H9 (cell line): ENCODE data around the gene DMP1. TPM values are rescaled to one million over a fixed set of nuclear protein-coding genes. Genes with fewer than 3 reads are reported as not detected.

Experiments used
- DNase-seq: peaks from one replicate; pipeline ENCODE4 v3.0.0-alpha.2; 2017
- H2AFZ ChIP-seq: one replicate; pipeline ENCODE4 v1.6.1; 2013; ENCODE audit warnings: mild to moderate bottlenecking, low read length, control low read depth, moderate library complexity
- H2AK5ac ChIP-seq: 2 replicates; pipeline ENCODE4 v1.6.1; 2013; ENCODE audit warnings: low read length, control low read depth, mixed read lengths; ENCODE audit not compliant: insufficient read length
- H2BK120ac ChIP-seq: one replicate; pipeline ENCODE4 v1.6.1; 2013; ENCODE audit warnings: low read depth, mild to moderate bottlenecking, low read length, control low read depth, inconsistent platforms; ENCODE audit not compliant: poor library complexity, severe bottlenecking
- H2BK12ac ChIP-seq: 2 replicates; pipeline ENCODE4 v1.6.1; 2013; ENCODE audit warnings: low read length, control low read depth, mixed read lengths, low read depth; ENCODE audit not compliant: insufficient read length
- H2BK15ac ChIP-seq: 2 replicates; pipeline ENCODE4 v1.6.1; 2013; ENCODE audit warnings: low read depth, low read length, control low read depth
- H2BK20ac ChIP-seq: one replicate; pipeline ENCODE4 v1.6.1; 2013; ENCODE audit warnings: low read depth, mild to moderate bottlenecking, low read length, control low read depth, inconsistent platforms; ENCODE audit not compliant: poor library complexity, severe bottlenecking
- H2BK5ac ChIP-seq: 2 replicates; pipeline ENCODE4 v1.6.1; 2013; ENCODE audit warnings: low read length, control low read depth, mixed read lengths; ENCODE audit not compliant: insufficient read length
- H3K14ac ChIP-seq: 2 replicates; pipeline ENCODE4 v1.6.1; 2013; ENCODE audit warnings: low read length, control low read depth; ENCODE audit not compliant: insufficient read depth
- H3K18ac ChIP-seq: 2 replicates; pipeline ENCODE4 v1.6.1; 2013; ENCODE audit warnings: low read depth, mild to moderate bottlenecking, mixed read lengths, low read length, control low read depth; ENCODE audit not compliant: insufficient read length
- H3K23ac ChIP-seq: 2 replicates; pipeline ENCODE4 v1.6.1; 2013; ENCODE audit warnings: low read length, control low read depth, mixed read lengths, low read depth; ENCODE audit not compliant: insufficient read length
- H3K23me2 ChIP-seq: 2 replicates; pipeline ENCODE4 v1.6.1; 2013; ENCODE audit warnings: low read depth, mild to moderate bottlenecking, mixed read lengths, low read length, control low read depth; ENCODE audit not compliant: insufficient read length, poor library complexity, severe bottlenecking
- H3K27ac ChIP-seq: 2 replicates; pipeline ENCODE4 v1.5.1; 2013; ENCODE audit warnings: low read length, control low read depth, mixed read lengths, low read depth; ENCODE audit not compliant: insufficient read length
- H3K27me3 ChIP-seq: 2 replicates; pipeline ENCODE4 v1.6.1; 2013; ENCODE audit warnings: low read length, control low read depth, inconsistent platforms; ENCODE audit not compliant: insufficient read depth
- H3K4ac ChIP-seq: 2 replicates; pipeline ENCODE4 v1.6.1; 2013; ENCODE audit warnings: low read depth, mild to moderate bottlenecking, control low read depth, inconsistent platforms, low read length, moderate library complexity
- H3K4me1 ChIP-seq: 2 replicates; pipeline ENCODE4 v1.6.1; 2013; ENCODE audit warnings: low read length, control low read depth, inconsistent platforms; ENCODE audit not compliant: insufficient read depth
- H3K4me2 ChIP-seq: 2 replicates; pipeline ENCODE4 v1.6.1; 2013; ENCODE audit warnings: low read length, control low read depth, mixed read lengths; ENCODE audit not compliant: insufficient read length, insufficient read depth
- H3K56ac ChIP-seq: 2 replicates; pipeline ENCODE4 v1.6.1; 2013; ENCODE audit warnings: low read depth, mild to moderate bottlenecking, mixed read lengths, low read length, control low read depth; ENCODE audit not compliant: insufficient read length
- H3K79me1 ChIP-seq: 2 replicates; pipeline ENCODE4 v1.6.1; 2013; ENCODE audit warnings: low read depth, mild to moderate bottlenecking, moderate library complexity, low read length, control low read depth, inconsistent platforms; ENCODE audit not compliant: insufficient read depth, poor library complexity, severe bottlenecking
- H3K79me2 ChIP-seq: 2 replicates; pipeline ENCODE4 v1.6.1; 2013; ENCODE audit warnings: low read length, control low read depth, inconsistent platforms; ENCODE audit not compliant: insufficient read depth
- H3K9ac ChIP-seq: 2 replicates; pipeline ENCODE4 v1.6.1; 2013; ENCODE audit warnings: low read length, control low read depth, mixed read lengths; ENCODE audit not compliant: insufficient read length; ENCODE audit errors: extremely low read depth
- H3K9me3 ChIP-seq: one replicate; pipeline ENCODE4 v1.6.1; 2013; ENCODE audit warnings: low read depth, low read length, inconsistent platforms; ENCODE audit not compliant: control insufficient read depth
- H3T11ph ChIP-seq: one replicate; pipeline ENCODE4 v1.6.1; 2013; ENCODE audit warnings: mild to moderate bottlenecking, low read length, control low read depth, inconsistent platforms
- H4K20me1 ChIP-seq: one replicate; pipeline ENCODE4 v1.6.1; 2013; ENCODE audit not compliant: control insufficient read depth, insufficient read length, insufficient read depth
- H4K5ac ChIP-seq: 2 replicates; pipeline ENCODE4 v1.6.1; 2013; ENCODE audit warnings: low read depth, mild to moderate bottlenecking, mixed read lengths, low read length, control low read depth; ENCODE audit not compliant: insufficient read length
- H4K8ac ChIP-seq: replicated peaks from 2 replicates; pipeline ENCODE4 v1.6.1; 2013; ENCODE audit warnings: low read length, control low read depth, mixed read lengths, low read depth; ENCODE audit not compliant: insufficient read length
- H4K91ac ChIP-seq: 2 replicates; pipeline ENCODE4 v1.6.1; 2013; ENCODE audit warnings: low read depth, mild to moderate bottlenecking, moderate library complexity, mixed read lengths, low read length, control low read depth; ENCODE audit not compliant: insufficient read length
- H3K27ac Mint-ChIP-seq, 3 experiments: 2 replicates in 2 of 3; 3 replicates in 1 of 3; pipeline ENCODE4 v1.8.0; 2020 to 2021; ENCODE audit warnings: mixed read lengths in 3 of 3, mild to moderate bottlenecking in 1 of 3, moderate library complexity in 1 of 3
- H3K27me3 Mint-ChIP-seq: 2 replicates; pipeline ENCODE4 v1.8.0; 2021; ENCODE audit warnings: low read depth, mild to moderate bottlenecking, moderate library complexity, mixed read lengths
- H3K36me3 Mint-ChIP-seq, 3 experiments: 2 replicates in 2 of 3; 3 replicates in 1 of 3; pipeline ENCODE4 v1.8.0; 2020 to 2021; ENCODE audit warnings: low read depth in 3 of 3, mixed read lengths in 3 of 3; ENCODE audit not compliant: insufficient read depth in 1 of 3
- H3K4me1 Mint-ChIP-seq, 2 experiments: 2 replicates each; pipeline ENCODE4 v1.8.0; 2020; ENCODE audit warnings: mixed read lengths in 2 of 2
- H3K4me3 Mint-ChIP-seq, 2 experiments: 2 replicates in 1 of 2; 3 replicates in 1 of 2; pipeline ENCODE4 v1.8.0; 2020 to 2021; ENCODE audit warnings: mild to moderate bottlenecking in 2 of 2, mixed read lengths in 2 of 2, moderate library complexity in 1 of 2
- H3K9me3 Mint-ChIP-seq, 2 experiments: 2 replicates in 1 of 2; 3 replicates in 1 of 2; pipeline ENCODE4 v1.8.0; 2020; ENCODE audit warnings: mild to moderate bottlenecking in 2 of 2, mixed read lengths in 2 of 2, moderate library complexity in 1 of 2
- CTCF ChIP-seq: fragments of 200-600 bp; sonication (generic); conservative IDR thresholded peaks from 3 replicates; pipeline ENCODE4 v1.8.0; 2021; ENCODE audit warnings: antibody characterized with exemption, mild to moderate bottlenecking
- whole genome bisulfite sequencing: extraction: QIAGEN DNeasy Blood & Tissue Kit; methylation state at CpG from one replicate; pipeline ENCODE4 v1.1.7; 2013; ENCODE audit warnings: missing lambda C conversion rate, low lambda C conversion rate, mixed read lengths; ENCODE audit not compliant: insufficient read length; ENCODE audit errors: extremely low coverage; 5-methylcytosine and 5-hydroxymethylcytosine counted together
- total RNA-seq: library from RNA; stranded (reverse); gene quantifications from 2 replicates; pipeline ENCODE4 v1.2.1, GENCODE V29; 2021

DMP1 gene
- total RNA-seq, 1 experiment from 2014 or later: not detected

- Histone ChIP-seq H4K20me1 (no peaks in the 10 kb centered on the region), H2AFZ (no peak overlapping the region), H4K91ac (no peak overlapping the region), H3K14ac (no peak overlapping the region), H2AK5ac (no peak overlapping the region), H3K79me2 (no peaks in the 10 kb centered on the region), H3K27ac (no peak overlapping the region), H3K4ac (no peak overlapping the region), H2BK120ac (no peak overlapping the region), H2BK5ac (no peak overlapping the region), H2BK12ac (no peak overlapping the region), H3K27me3 (no peaks in the 10 kb centered on the region), H3K4me1 (no peaks in the 10 kb centered on the region), H3T11ph (no peak overlapping the region), H3K18ac (no peak overlapping the region), H3K23ac (no peak overlapping the region), H3K79me1 (no peaks in the 10 kb centered on the region), H3K56ac (no peak overlapping the region), H2BK20ac (no peak overlapping the region), H2BK15ac (no peak overlapping the region), H3K23me2 (no peaks in the 10 kb centered on the region), H3K9ac (no peak overlapping the region), H4K8ac (no peak overlapping the region), H3K4me2 (no peak overlapping the region), H4K5ac (no peak overlapping the region), H3K9me3 (peaks cover 16% of the 10 kb centered on the region)
- no peak for DNase-seq
- Mint-ChIP-seq H3K9me3 (peaks cover 33 to 37% of the 10 kb centered on the region in 2 experiments), H3K27me3 (no peaks in the 10 kb centered on the region; the same call in 1 of the 2 replicates), H3K4me1 (no peaks in the 10 kb centered on the region), H3K27ac (no peak overlapping the region), H3K4me3 (no peak overlapping the region), H3K36me3 (peaks cover 27 to 38% (median 32%) of the 10 kb centered on the region in 3 experiments)
- TF ChIP-seq CTCF: no peak
- no CpG with 5 or more reads among the region's 3 CpGs for WGBS
Observed at GRCh38 chr4:87669373-87669772, 19.3 kb downstream of the DMP1 start.
